ENCODE results near the gene SLC22A6.
"Not testable (repeated sequence)": the region's sequence is repeated elsewhere in the genome, so short reads cannot be mapped to it uniquely, and the experiment has no call there.

Gene SLC22A6

DNA sequence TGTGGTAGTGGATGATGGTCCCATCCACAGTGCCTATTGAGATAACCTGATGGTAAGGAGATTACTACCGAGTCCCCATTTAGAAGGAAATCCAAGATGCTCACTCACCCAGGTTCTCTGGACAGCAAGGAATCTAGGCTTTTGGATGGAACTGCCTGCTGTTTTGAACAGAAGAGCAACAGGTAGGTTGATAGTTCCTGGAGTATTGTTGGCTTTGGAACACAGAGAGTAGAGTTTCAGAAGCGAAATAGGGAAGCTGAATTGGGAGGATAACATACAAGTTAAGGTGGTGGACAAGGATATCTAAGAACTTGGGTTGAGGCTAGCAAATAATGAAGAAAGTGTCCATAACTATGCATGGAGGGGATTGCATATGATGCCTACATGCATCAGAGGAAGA is 27.6 kb downstream of the SLC22A6 start:
- H3K4me3 ChIP-seq (ENCODE audit: low read depth, low read length): no peak overlapping the region
- TF ChIP-seq CTCF (IDR thresholded peaks at IDR 0.05; ENCODE audit: control insufficient read depth, extremely low read depth, insufficient read depth): no peak
- DNase-seq (ENCODE audit: low read depth): no peak

DNA sequence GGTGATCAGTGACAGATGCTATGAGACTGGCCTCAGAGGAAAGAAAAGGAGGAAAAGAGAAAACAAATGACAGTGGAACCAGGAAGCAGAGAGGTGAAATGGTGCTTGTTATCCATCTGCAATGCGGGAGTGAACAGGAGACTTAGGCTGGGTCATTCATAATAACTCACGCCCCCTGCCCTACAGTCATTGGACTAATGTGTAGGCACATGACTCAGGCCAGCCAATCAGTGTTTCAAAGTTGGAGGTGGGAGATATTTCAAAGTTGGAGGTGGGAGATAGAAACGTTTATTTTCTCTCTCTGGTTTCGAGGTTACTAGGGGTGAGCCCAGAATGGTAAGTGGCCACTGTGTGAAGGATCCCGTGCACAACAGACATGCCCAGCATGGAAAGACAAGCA is 30.3 kb downstream of the SLC22A6 start:
- TF ChIP-seq CTCF (IDR thresholded peaks at IDR 0.05; ENCODE audit: control insufficient read depth, extremely low read depth, insufficient read depth): no peak
- DNase-seq (ENCODE audit: low read depth): no peak
- H3K4me3 ChIP-seq (ENCODE audit: low read depth, low read length): no peak overlapping the region

- no peak overlapping the region for H3K4me3 ChIP-seq (ENCODE audit: low read depth, low read length)
- no peak for TF ChIP-seq CTCF (IDR thresholded peaks at IDR 0.05; ENCODE audit: control insufficient read depth, extremely low read depth, insufficient read depth)
- DNase-seq (ENCODE audit: low read depth): no peak
These were observed 31.0 kb downstream of the SLC22A6 start for GRCh38 chr11:62953811-62954210.

GRCh38 chr11:62948765-62949320 is 35.9 kb downstream of the SLC22A6 start:
- no peak for TF ChIP-seq CTCF (IDR thresholded peaks at IDR 0.05; ENCODE audit: control insufficient read depth, extremely low read depth, insufficient read depth)
- no peak overlapping the region for H3K4me3 ChIP-seq (ENCODE audit: low read depth, low read length)
- no peak for DNase-seq (ENCODE audit: low read depth)

DNA sequence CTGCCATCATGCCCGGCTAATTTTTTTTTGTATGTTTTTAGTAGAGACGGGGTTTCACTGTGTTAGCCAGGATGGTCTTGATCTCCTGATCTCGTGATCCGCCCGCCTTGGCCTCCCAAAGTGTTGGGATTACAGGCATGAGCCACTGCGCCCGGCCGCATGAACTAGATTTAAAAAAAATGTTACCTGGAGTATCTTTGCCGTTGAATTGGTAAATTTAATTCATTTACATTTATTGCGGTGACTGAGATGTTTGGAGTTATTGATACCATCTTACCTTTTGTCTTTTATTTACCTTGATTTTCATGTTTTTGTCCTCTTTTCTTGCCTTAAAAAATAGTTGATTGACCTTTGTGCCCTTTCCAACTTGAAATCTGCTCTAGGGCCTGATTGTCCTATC is 39.2 kb downstream of the SLC22A6 start:
- not testable (repeated sequence) for H3K4me3 ChIP-seq (ENCODE audit: low read depth, low read length); DNase-seq (ENCODE audit: low read depth)

DNA sequence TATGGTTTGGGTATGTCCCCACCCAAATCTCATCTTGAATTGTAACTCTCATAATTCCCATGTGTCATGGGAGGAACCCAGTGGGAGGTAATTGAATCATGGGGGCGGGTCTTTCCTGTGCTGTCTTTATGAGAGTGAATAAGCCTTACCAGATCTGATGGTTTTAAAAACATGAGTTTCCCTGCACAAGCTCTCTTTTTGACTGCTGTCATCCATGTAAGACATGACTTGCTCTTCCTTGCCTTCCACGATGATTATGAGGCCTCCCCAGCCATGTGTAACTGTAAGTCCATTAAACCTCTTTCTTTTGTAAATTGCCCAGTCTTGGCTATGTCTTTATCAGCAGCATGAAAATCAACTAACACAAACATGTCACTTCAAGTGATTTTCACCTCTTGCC is 47.2 kb downstream of the SLC22A6 start:
- not testable (repeated sequence) for DNase-seq (ENCODE audit: low read depth); H3K4me3 ChIP-seq (ENCODE audit: low read depth, low read length)

- TF ChIP-seq CTCF (IDR thresholded peaks at IDR 0.05; ENCODE audit: control insufficient read depth, extremely low read depth, insufficient read depth): no peak
- no peak for DNase-seq (ENCODE audit: low read depth)
- no peak overlapping the region for H3K4me3 ChIP-seq (ENCODE audit: low read depth, low read length)
These were observed 50.3 kb downstream of the SLC22A6 start for GRCh38 chr11:62934496-62934785.

DNA sequence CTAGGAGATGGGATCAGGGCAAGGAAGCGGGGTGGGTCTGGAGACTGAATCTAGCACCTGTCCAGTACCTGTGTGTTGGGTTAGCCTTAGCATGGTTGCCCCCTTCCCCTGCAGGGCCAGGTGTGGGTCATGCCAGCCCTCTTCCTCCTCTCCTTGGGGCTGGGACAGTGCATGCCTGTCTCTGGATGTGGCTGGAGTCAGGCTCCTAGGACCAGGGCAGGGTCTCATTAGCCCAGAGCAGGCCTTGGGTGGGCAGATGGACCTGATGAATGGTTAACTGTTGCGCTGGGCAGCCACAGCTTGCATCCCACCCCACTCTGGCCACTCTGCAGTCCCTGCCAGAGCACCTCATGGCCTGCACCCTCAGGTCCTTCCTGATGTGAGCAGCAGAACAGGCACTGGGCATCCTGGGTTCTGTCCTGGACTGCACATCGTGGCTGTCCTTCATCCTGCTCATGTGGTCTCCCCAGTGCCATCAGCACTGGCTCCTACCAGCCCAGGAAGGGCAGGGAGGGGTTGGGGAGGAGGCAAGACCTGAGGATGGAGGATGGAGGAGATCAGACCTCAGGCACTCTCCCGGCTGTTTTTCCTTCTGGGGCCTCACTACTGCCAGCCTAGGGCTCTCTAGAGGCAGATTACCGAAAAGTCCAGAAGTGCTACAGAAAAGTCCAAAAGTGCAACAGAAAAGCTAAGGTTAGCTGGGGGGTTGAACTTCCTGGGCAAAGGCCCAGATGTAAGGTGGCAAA is 50.8 kb downstream of the SLC22A6 start:
- no peak for DNase-seq (ENCODE audit: low read depth)
- no peak for TF ChIP-seq CTCF (IDR thresholded peaks at IDR 0.05; ENCODE audit: control insufficient read depth, extremely low read depth, insufficient read depth)
- no peak overlapping the region for H3K4me3 ChIP-seq (ENCODE audit: low read depth, low read length)

Measured in LNCaP clone FGC (cell line).